ENCODE measurements around the gene XPC. TPM values are rescaled to one million over a fixed set of nuclear protein-coding genes. Genes with fewer than 3 reads are reported as not detected.

The XPC gene
- total RNA-seq, 3 donors from 2014 or later (not counting 1 experiment from before 2014, with no cell fraction given) = 45.5 to 62.1 (median 50.0) TPM

GRCh38 chr3:14156201-14156600, 22.2 kb downstream of the XPC start:
- no peak overlapping the region for H3K4me3 Mint-ChIP-seq
- no peaks in the 10 kb centered on the region for H3K9me3 ChIP-seq (ENCODE audit: control insufficient read depth, insufficient read depth, low read length)
- no peak overlapping the region for H3K27ac ChIP-seq (ENCODE audit: low read length)
- H3K9me3 Mint-ChIP-seq = peaks cover 0 to 3% of the 10 kb centered on the region in 2 donors
- H3K4me1 Mint-ChIP-seq = peaks cover 6 to 7% of the 10 kb centered on the region in 2 donors
- DNase-seq (no peak), ATAC-seq (no peak)
- WGBS (ENCODE audit: insufficient coverage) = 97% methylated on average over 7 of the region's 7 CpGs
- H3K27ac Mint-ChIP-seq = peak overlapping the region in 1 of 2 donors; percentile 75
- H3K36me3 Mint-ChIP-seq = peaks cover 36% of the 10 kb centered on the region
- intact Hi-C loops (cut with micrococcal nuclease) = no loop called here
- no peak overlapping the region for H3K4me3 ChIP-seq (ENCODE audit: low read length)
- H3K4me1 ChIP-seq (ENCODE audit: control insufficient read depth, insufficient read depth, low read length) = no peaks in the 10 kb centered on the region
- H3K27me3 ChIP-seq (ENCODE audit: control insufficient read depth, insufficient read depth, low read length) = no peaks in the 10 kb centered on the region
- no peaks in the 10 kb centered on the region for H3K27me3 Mint-ChIP-seq (ENCODE audit: low read depth in 2 of 2)
- TF ChIP-seq CTCF (IDR thresholded peaks at IDR 0.05) = no peak
- peaks cover 66% of the 10 kb centered on the region for H3K36me3 ChIP-seq (ENCODE audit: control insufficient read depth, insufficient read depth, low read length)

- ATAC-seq = no peak
- no peaks in the 10 kb centered on the region for H3K9me3 Mint-ChIP-seq
- Histone ChIP-seq H3K9me3 (ENCODE audit: control insufficient read depth, insufficient read depth, low read length) (no peaks in the 10 kb centered on the region), H3K4me3 (ENCODE audit: low read length) (no peak overlapping the region), H3K27ac (ENCODE audit: low read length) (no peak overlapping the region), H3K4me1 (ENCODE audit: control insufficient read depth, insufficient read depth, low read length) (no peaks in the 10 kb centered on the region), H3K27me3 (ENCODE audit: control insufficient read depth, insufficient read depth, low read length) (no peaks in the 10 kb centered on the region), H3K36me3 (ENCODE audit: control insufficient read depth, insufficient read depth, low read length) (peaks cover 57% of the 10 kb centered on the region)
- no peaks in the 10 kb centered on the region for H3K27me3 Mint-ChIP-seq (ENCODE audit: low read depth in 2 of 2)
- H3K36me3 Mint-ChIP-seq = peaks cover 24% of the 10 kb centered on the region
- no peak for TF ChIP-seq CTCF (IDR thresholded peaks at IDR 0.05)
- DNase-seq = no peak
- H3K4me3 Mint-ChIP-seq = no peak overlapping the region
- H3K4me1 Mint-ChIP-seq = peaks cover 6 to 7% of the 10 kb centered on the region in 2 donors
- intact Hi-C loops (cut with micrococcal nuclease) = no loop called here
- WGBS (ENCODE audit: insufficient coverage) = 86% methylated on average over 7 of the region's 7 CpGs
- no peak overlapping the region for H3K27ac Mint-ChIP-seq
Measured at GRCh38 chr3:14154895-14155440, 23.4 kb downstream of the XPC start.

GRCh38 chr3:14154276-14154675, 24.1 kb downstream of the XPC start:
- no peaks in the 10 kb centered on the region for H3K9me3 ChIP-seq (ENCODE audit: control insufficient read depth, insufficient read depth, low read length)
- H3K4me1 Mint-ChIP-seq = peaks cover 6 to 7% of the 10 kb centered on the region in 2 donors
- H3K27me3 ChIP-seq (ENCODE audit: control insufficient read depth, insufficient read depth, low read length) = no peaks in the 10 kb centered on the region
- intact Hi-C loops (cut with micrococcal nuclease) = no loop called here
- ATAC-seq (no peak), DNase-seq (no peak)
- no peak overlapping the region for H3K27ac Mint-ChIP-seq
- H3K4me1 ChIP-seq (ENCODE audit: control insufficient read depth, insufficient read depth, low read length) = no peaks in the 10 kb centered on the region
- no peaks in the 10 kb centered on the region for H3K9me3 Mint-ChIP-seq
- no peak for TF ChIP-seq CTCF (IDR thresholded peaks at IDR 0.05)
- WGBS (ENCODE audit: insufficient coverage) = 100% methylated on average over 5 of the region's 5 CpGs
- H3K36me3 ChIP-seq (ENCODE audit: control insufficient read depth, insufficient read depth, low read length) = peaks cover 50% of the 10 kb centered on the region
- H3K27ac ChIP-seq (ENCODE audit: low read length) = no peak overlapping the region
- H3K27me3 Mint-ChIP-seq (ENCODE audit: low read depth in 2 of 2) = no peaks in the 10 kb centered on the region
- H3K4me3 ChIP-seq (ENCODE audit: low read length) = no peak overlapping the region
- H3K4me3 Mint-ChIP-seq = no peak overlapping the region
- H3K36me3 Mint-ChIP-seq = peaks cover 23% of the 10 kb centered on the region

- H3K36me3 Mint-ChIP-seq = peaks cover 17% of the 10 kb centered on the region
- H3K27ac ChIP-seq (ENCODE audit: low read length) = no peak overlapping the region
- peaks cover 46% of the 10 kb centered on the region for H3K36me3 ChIP-seq (ENCODE audit: control insufficient read depth, insufficient read depth, low read length)
- WGBS (ENCODE audit: insufficient coverage) = 96% methylated on average over 6 of the region's 6 CpGs
- no peaks in the 10 kb centered on the region for H3K4me1 ChIP-seq (ENCODE audit: control insufficient read depth, insufficient read depth, low read length)
- H3K27me3 ChIP-seq (ENCODE audit: control insufficient read depth, insufficient read depth, low read length) = no peaks in the 10 kb centered on the region
- no peak overlapping the region for H3K4me3 ChIP-seq (ENCODE audit: low read length)
- intact Hi-C loops (cut with micrococcal nuclease) = no loop called here
- H3K9me3 Mint-ChIP-seq = no peaks in the 10 kb centered on the region
- H3K27me3 Mint-ChIP-seq (ENCODE audit: low read depth in 2 of 2) = no peaks in the 10 kb centered on the region
- H3K4me1 Mint-ChIP-seq = peaks cover 4 to 7% of the 10 kb centered on the region in 2 donors
- no peak overlapping the region for H3K4me3 Mint-ChIP-seq
- peak overlapping the region in 1 of 2 donors; percentile 17 for H3K27ac Mint-ChIP-seq
- DNase-seq = no peak
- H3K9me3 ChIP-seq (ENCODE audit: control insufficient read depth, insufficient read depth, low read length) = no peaks in the 10 kb centered on the region
- ATAC-seq = no peak
- no peak for TF ChIP-seq CTCF (IDR thresholded peaks at IDR 0.05)
Measured at GRCh38 chr3:14153663-14154062, 24.7 kb downstream of the XPC start.

Data from natural killer cell (primary cell).